B cell (primary cell): ENCODE measurements around the gene PSMC5. TPM values are rescaled to one million over a fixed set of nuclear protein-coding genes. Genes with fewer than 3 reads are reported as not detected.

ENCODE experiments used
- ATAC-seq: fragments of 200-7000 bp; cut with Tn5 transposase; one replicate; pipeline ENCODE4 v1.10.0; 2021; ENCODE audit warnings: low read depth, mild to moderate bottlenecking, moderate number of reproducible peaks, moderate library complexity
- CTCF ChIA-PET: fragments of 350-600 bp; sonication (Branson Sonifier 250); formaldehyde crosslinking; loops from one replicate; lab custom pipeline; 2021; ENCODE audit warnings: antibody characterized with exemption, inconsistent platforms; lab: Charles Lee
- POLR2A ChIA-PET: fragments of 350-600 bp; sonication (Branson Sonifier 250); formaldehyde crosslinking; loops from one replicate; lab custom pipeline; 2021; ENCODE audit warnings: antibody characterized with exemption; lab: Charles Lee
- DNase-seq: peaks from one replicate; pipeline ENCODE4 v3.0.0; 2013
- H2AFZ ChIP-seq: 2 replicates; pipeline ENCODE4 v1.6.1; 2012; ENCODE audit warnings: mild to moderate bottlenecking, low read depth, low read length; ENCODE audit not compliant: insufficient read depth, poor library complexity, severe bottlenecking
- H3K27ac ChIP-seq, 2 donors: 1 replicate in 1 of 2; 2 replicates in 1 of 2; pipeline ENCODE4 v1.5.1; 2012 to 2013; ENCODE audit warnings: low read length in 2 of 2, mild to moderate bottlenecking in 2 of 2, moderate library complexity in 1 of 2
- H3K27me3 ChIP-seq, 4 experiments: fragments of 200-600 bp in 1 of 4; sonication (generic) in 1 of 4; replicated peaks in 1 of 4; 1 replicate in 2 of 4; 2 replicates in 2 of 4; pipeline versions ENCODE4 v1.6.1 to v1.7.0; 2013 to 2016; ENCODE audit warnings: low read length in 3 of 4, mild to moderate bottlenecking in 2 of 4, mixed read lengths in 1 of 4, moderate library complexity in 1 of 4; ENCODE audit not compliant: insufficient read depth in 4 of 4, control insufficient read depth in 3 of 4; ENCODE audit errors: control extremely low read depth in 1 of 4
- H3K36me3 ChIP-seq, 2 experiments: replicated peaks in 1 of 2; 1 replicate in 1 of 2; 2 replicates in 1 of 2; pipeline versions ENCODE4 v1.6.1 to v1.7.1; 2013; ENCODE audit warnings: low read length in 1 of 2; ENCODE audit not compliant: insufficient read depth in 2 of 2, control insufficient read depth in 1 of 2; ENCODE audit errors: control extremely low read depth in 1 of 2, extremely low read depth in 1 of 2
- H3K4me1 ChIP-seq, 2 donors: fragments of 200-600 bp in 1 of 2; sonication (generic) in 1 of 2; 1 replicate in 1 of 2; 2 replicates in 1 of 2; pipeline versions ENCODE4 v1.5.1 to v1.6.1; 2013 to 2017; ENCODE audit warnings: low read length in 2 of 2; ENCODE audit not compliant: control insufficient read depth in 2 of 2, insufficient read depth in 2 of 2
- H3K4me2 ChIP-seq: replicated peaks from 2 replicates; pipeline ENCODE3; 2012; ENCODE audit warnings: mild to moderate bottlenecking, low read depth, low read length; ENCODE audit not compliant: poor library complexity, severe bottlenecking
- H3K4me3 ChIP-seq, 5 experiments: fragments of 200-600 bp in 1 of 5; sonication (generic) in 1 of 5; 1 replicate in 3 of 5; 2 replicates in 2 of 5; pipeline versions ENCODE4 v1.5.1 to v1.7.0; 2011 to 2016; ENCODE audit warnings: low read length in 4 of 5, mild to moderate bottlenecking in 4 of 5, low read depth in 2 of 5, control low read depth in 1 of 5, moderate library complexity in 1 of 5; ENCODE audit not compliant: insufficient read depth in 1 of 5; ENCODE audit errors: control extremely low read depth in 1 of 5, extremely low read depth in 1 of 5
- H3K79me2 ChIP-seq: fragments of 200-600 bp; sonication (generic); one replicate; pipeline ENCODE4 v1.6.0; 2016; ENCODE audit warnings: low read length; ENCODE audit not compliant: control insufficient read depth, insufficient read depth
- H3K9ac ChIP-seq: fragments of 200-600 bp; sonication (generic); 2 replicates; pipeline ENCODE4 v1.6.1; 2017; ENCODE audit warnings: mild to moderate bottlenecking, low read length, moderate library complexity
- H3K9me3 ChIP-seq, 3 donors: one replicate each; pipeline versions ENCODE4 v1.6.1 to v1.7.1; 2013; ENCODE audit warnings: low read length in 2 of 3; ENCODE audit not compliant: control insufficient read depth in 2 of 3, insufficient read depth in 1 of 3; ENCODE audit errors: control extremely low read depth in 1 of 3
- H4K20me1 ChIP-seq: 2 replicates; pipeline ENCODE4 v1.6.0; 2012; ENCODE audit warnings: mild to moderate bottlenecking, low read length; ENCODE audit not compliant: insufficient read depth, control insufficient read depth, poor library complexity, severe bottlenecking
- H3K27ac Mint-ChIP-seq: one replicate; pipeline ENCODE4 v1.8.0; 2021; ENCODE audit warnings: mixed read lengths
- H3K27me3 Mint-ChIP-seq: one replicate; pipeline ENCODE4 v1.8.0; 2021; ENCODE audit warnings: mixed read lengths
- H3K4me1 Mint-ChIP-seq: one replicate; pipeline ENCODE4 v1.8.0; 2021; ENCODE audit warnings: mixed read lengths
- H3K4me3 Mint-ChIP-seq: one replicate; pipeline ENCODE4 v1.8.0; 2021; ENCODE audit warnings: mixed read lengths
- H3K9me3 Mint-ChIP-seq: one replicate; pipeline ENCODE4 v1.8.0; 2022; ENCODE audit warnings: mixed read lengths; ENCODE audit not compliant: insufficient read depth
- EZH2 ChIP-seq: IDR thresholded peaks from 2 replicates; pipeline ENCODE4 v1.6.1; 2012; ENCODE audit warnings: borderline replicate concordance, low read depth, mild to moderate bottlenecking, moderate library complexity, low read length; ENCODE audit not compliant: insufficient read depth, poor library complexity, severe bottlenecking
- WGBS: methylation state at CpG from one replicate; pipeline ENCODE4 v1.1.5; 2013; ENCODE audit warnings: missing lambda C conversion rate; ENCODE audit not compliant: insufficient coverage; 5-methylcytosine and 5-hydroxymethylcytosine counted together
- intact Hi-C: fragments of 100-400 bp; cut with micrococcal nuclease; formaldehyde crosslinking; loops from one replicate; pipeline ENCODE4 v1.10.0; 2022
- polyA plus RNA-seq: library from polyadenylated mRNA; depleted of rRNA; stranded (reverse); fragments of >200 nt; gene quantifications from 2 replicates; pipeline ENCODE4 v1.2.3, GENCODE V29; 2012
- total RNA-seq, 2 donors: library from RNA; stranded (reverse); fragments of 120-200 nt in 1 of 2; gene quantifications; 1 replicate in 1 of 2; 2 replicates in 1 of 2; pipeline versions ENCODE4 v1.2.3 to v1.2.4, GENCODE V29; 2013 to 2022
- TF ChIP-seq, protein P1 (sequence below): fragments of 200-600 bp; IDR thresholded peaks from one replicate; pipeline ENCODE4 v1.8.0; 2022; ENCODE audit warnings: antibody characterized with exemption, mild to moderate bottlenecking

PSMC5 gene
- total and polyA plus RNA-seq, 2 donors (not counting 1 experiment from before 2014, with no cell fraction given): 87.1 to 104 TPM

DNA sequence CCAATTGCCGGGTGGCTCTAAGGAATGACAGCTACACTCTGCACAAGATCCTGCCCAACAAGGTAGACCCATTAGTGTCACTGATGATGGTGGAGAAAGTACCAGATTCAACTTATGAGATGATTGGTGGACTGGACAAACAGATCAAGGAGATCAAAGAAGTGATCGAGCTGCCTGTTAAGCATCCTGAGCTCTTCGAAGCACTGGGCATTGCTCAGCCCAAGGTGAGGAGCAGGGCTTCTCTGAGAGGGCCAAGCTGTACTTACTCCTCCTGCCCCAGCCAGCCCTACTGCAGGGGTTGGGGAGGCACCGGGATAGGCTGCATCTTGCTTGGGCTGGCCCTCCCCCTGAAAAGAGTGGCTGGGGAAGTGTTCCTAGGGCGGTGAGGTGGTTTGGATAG, 3.0 kb downstream of the PSMC5 start:
- intact Hi-C loops: no loop called here
- whole genome bisulfite sequencing: 100% methylated on average over 2 of the region's 5 CpGs
- peaks cover 2 to 71% of the 10 kb centered on the region in 2 experiments for H3K36me3 ChIP-seq
- no peak overlapping the region for H3K4me3 ChIP-seq
- no peak overlapping the region for H3K4me2 ChIP-seq
- CTCF ChIA-PET: interaction anchor here (1.1 to 1.5 kb wide), 2 partner anchors 9 to 19 kb away, joined by 4 read pairs; no protein-coding TSS in a partner anchor
- POLR2A ChIA-PET: interaction anchor here (0.6 to 1.2 kb wide), 3 partner anchors 9 to 393 kb away, joined by 3 to 8 read pairs (median 3); partner anchors contain the start of gene DDX42
- no peak overlapping the region for H2AFZ ChIP-seq
- H3K9me3 ChIP-seq: no peaks in the 10 kb centered on the region
- no peaks in the 10 kb centered on the region for H3K9me3 Mint-ChIP-seq
- ATAC-seq (no peak), DNase-seq (no peak)
- H3K27ac Mint-ChIP-seq: no peak overlapping the region
- H3K79me2 ChIP-seq: peaks cover 40% of the 10 kb centered on the region
- H3K4me1 Mint-ChIP-seq: peaks cover 66% of the 10 kb centered on the region
- H3K27ac ChIP-seq: no peak overlapping the region
- H3K9ac ChIP-seq: no peak overlapping the region
- no peaks in the 10 kb centered on the region for H3K27me3 ChIP-seq
- TF ChIP-seq, protein P1, sequence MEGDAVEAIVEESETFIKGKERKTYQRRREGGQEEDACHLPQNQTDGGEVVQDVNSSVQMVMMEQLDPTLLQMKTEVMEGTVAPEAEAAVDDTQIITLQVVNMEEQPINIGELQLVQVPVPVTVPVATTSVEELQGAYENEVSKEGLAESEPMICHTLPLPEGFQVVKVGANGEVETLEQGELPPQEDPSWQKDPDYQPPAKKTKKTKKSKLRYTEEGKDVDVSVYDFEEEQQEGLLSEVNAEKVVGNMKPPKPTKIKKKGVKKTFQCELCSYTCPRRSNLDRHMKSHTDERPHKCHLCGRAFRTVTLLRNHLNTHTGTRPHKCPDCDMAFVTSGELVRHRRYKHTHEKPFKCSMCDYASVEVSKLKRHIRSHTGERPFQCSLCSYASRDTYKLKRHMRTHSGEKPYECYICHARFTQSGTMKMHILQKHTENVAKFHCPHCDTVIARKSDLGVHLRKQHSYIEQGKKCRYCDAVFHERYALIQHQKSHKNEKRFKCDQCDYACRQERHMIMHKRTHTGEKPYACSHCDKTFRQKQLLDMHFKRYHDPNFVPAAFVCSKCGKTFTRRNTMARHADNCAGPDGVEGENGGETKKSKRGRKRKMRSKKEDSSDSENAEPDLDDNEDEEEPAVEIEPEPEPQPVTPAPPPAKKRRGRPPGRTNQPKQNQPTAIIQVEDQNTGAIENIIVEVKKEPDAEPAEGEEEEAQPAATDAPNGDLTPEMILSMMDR: no peak
- no peak for TF ChIP-seq EZH2
- H3K27me3 Mint-ChIP-seq: no peaks in the 10 kb centered on the region
- H3K4me3 Mint-ChIP-seq: no peak overlapping the region
- H3K4me1 ChIP-seq: peaks cover 34 to 45% of the 10 kb centered on the region in 2 donors
- H4K20me1 ChIP-seq: peaks cover 9% of the 10 kb centered on the region

DNA sequence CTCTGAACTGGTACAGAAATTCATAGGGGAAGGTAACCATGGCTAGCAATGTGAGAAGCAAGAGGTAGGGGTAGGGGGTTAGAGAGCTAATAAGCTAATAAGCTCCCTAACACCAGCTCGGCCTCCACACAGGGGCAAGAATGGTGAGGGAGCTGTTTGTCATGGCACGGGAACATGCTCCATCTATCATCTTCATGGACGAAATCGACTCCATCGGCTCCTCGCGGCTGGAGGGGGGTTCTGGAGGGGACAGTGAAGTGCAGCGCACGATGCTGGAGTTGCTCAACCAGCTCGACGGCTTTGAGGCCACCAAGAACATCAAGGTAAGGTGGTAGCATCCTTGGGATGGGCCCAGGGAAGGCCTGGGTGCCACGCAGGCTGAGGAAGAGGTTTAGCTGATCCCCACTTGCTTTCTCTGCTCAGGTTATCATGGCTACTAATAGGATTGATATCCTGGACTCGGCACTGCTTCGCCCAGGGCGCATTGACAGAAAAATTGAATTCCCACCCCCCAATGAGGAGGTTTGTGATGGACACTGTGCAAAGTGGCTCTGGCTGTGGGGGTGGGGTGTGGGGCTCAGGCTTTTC, 3.8 kb downstream of the PSMC5 start:
- peak overlapping the region; percentile 2 for H3K27ac Mint-ChIP-seq
- WGBS: 87% methylated on average over 10 of the region's 15 CpGs
- no peak for DNase-seq
- H3K4me1 Mint-ChIP-seq: peaks cover 60% of the 10 kb centered on the region
- no peak overlapping the region for H3K4me3 Mint-ChIP-seq
- ChIA-PET CTCF (interaction anchor here (0.9 to 1.1 kb wide), 2 partner anchors 8 to 11 kb away, joined by 3 to 4 read pairs; no protein-coding TSS in a partner anchor), POLR2A (interaction anchor here (0.6 to 1.2 kb wide), 3 partner anchors 8 to 394 kb away, joined by 3 to 8 read pairs (median 3); no protein-coding TSS in a partner anchor)
- no peak for ATAC-seq
- H3K9me3 Mint-ChIP-seq: no peaks in the 10 kb centered on the region
- H3K4me1 ChIP-seq: peaks cover 28 to 42% of the 10 kb centered on the region in 2 donors
- no peak overlapping the region for H3K9ac ChIP-seq
- no peak overlapping the region for H3K4me3 ChIP-seq
- H3K79me2 ChIP-seq: peaks cover 36% of the 10 kb centered on the region
- H3K36me3 ChIP-seq: peaks cover 2 to 70% of the 10 kb centered on the region in 2 experiments
- TF ChIP-seq, protein P1: no peak
- TF ChIP-seq EZH2: no peak
- no peaks in the 10 kb centered on the region for H3K27me3 Mint-ChIP-seq
- intact Hi-C loops: no loop called here
- H3K4me2 ChIP-seq: no peak overlapping the region
- H3K9me3 ChIP-seq: no peaks in the 10 kb centered on the region
- no peaks in the 10 kb centered on the region for H3K27me3 ChIP-seq
- no peak overlapping the region for H3K27ac ChIP-seq
- H2AFZ ChIP-seq: no peak overlapping the region
- peaks cover 15% of the 10 kb centered on the region for H4K20me1 ChIP-seq
